Measurements from ENCODE around the gene KCNA10.
"Not testable (repeated sequence)": the region's sequence is repeated elsewhere in the genome, so short reads cannot be mapped to it uniquely, and the experiment has no call there.

The KCNA10 gene

DNA sequence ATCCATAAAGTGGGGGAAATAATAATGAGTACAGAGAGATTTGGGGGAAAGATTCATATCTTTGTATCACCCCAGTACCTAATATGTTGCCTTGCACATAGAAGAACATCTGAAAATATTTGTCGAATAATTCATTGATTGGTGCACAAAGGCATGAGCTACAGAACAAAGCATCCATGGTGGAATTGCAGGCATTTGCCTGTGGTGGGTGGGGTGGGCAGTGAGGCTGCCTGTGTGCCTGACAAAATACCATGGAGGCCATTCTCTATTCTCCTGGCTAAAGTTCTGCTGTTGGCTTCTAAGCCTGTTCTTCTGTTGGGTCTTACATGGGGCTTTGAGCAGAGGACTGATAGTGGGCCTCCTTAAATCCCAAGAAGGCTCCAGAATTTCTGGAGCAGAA is 10.0 kb upstream of the KCNA10 start:
- DNase-seq: no peak

DNA sequence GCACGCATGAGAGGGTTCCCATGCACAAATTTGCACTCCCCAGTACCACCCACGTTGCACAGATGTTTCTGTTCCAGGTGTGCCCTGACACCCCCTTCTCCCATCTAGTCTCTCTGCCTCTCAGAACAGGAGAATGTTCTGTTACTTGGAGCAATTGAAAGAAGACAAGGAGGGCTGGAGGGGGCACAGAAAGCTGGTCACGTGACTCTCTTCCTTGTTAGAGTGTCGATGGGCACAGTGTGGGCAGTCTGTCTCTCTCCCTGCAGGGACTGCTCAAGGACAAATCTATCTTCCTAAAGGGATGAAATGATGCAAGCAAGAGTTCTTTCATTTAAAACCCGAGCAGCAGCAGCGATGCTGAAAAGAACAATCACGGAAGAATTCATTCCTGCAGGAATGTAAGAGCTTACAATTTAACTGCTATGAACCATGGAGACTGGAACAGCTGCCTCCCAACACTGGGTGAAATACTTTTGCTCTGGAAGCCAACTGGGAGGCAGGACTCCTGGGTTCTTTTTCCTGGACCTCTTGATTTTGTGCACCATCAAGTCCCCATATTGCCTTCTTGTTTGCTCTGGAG is 7.3 kb upstream of the KCNA10 start:
- no peak for DNase-seq

DNA sequence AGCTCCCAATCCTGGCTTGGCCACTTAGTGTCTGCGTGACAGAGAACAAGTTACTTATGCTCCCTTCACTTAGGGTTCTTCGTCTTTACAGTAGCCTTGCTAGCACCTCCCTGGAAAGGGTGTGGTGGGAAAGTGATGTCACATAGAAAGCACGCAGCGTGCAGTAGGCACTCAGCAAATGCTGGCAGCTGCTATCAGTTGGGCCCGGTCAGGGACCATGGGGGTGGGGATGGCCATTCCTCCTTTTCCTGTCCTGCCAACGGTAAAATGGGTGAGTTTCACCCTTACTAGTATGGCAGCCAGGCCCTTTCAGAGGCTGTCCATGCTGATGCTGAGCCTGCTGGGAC is 6.2 kb upstream of the KCNA10 start:
- no peak for DNase-seq

DNA sequence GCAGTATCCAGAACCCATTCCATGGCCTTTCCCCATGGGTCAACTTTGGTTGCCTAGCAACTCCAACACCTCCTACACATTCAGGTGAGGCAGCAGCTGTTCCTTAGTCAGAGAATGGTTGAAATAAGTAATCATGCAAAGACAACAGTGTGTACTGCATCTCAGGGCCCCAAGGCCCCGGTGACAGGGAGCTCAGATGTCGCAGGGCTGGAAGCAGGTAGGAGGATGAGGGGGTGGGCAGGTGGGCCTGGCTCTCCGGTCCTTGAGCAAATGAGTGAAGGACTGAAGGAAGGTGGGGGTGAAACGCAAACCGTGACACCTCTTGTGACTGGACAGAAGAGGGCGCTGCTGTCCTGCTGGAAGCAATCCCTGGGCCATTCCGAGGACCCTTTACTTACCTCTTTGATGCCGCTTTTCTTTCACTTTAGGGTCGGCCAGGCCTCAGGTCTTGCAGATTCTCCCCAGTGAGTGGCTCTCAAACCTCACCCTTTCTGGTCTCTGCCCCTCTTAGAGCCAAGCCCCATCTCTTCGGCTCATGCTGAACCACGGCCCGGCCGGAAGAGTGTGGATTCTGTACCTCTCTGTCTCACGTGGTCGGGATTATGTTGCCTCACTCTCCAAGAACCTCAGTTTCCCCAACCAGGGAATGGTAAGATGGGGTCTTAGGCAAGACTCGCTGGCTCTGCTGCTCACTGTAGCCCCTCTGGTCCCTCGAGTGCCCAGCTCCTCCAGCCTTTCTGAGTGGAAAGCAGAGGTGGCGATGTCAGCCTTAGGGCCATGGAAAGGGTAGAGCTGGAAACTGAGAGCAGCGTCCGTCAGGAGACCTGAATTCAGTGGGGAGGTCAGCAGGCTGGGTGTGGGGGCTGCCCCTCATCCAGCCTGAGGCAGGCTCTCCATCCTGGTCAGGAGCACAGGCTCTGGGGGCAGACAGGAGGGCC is 5.6 kb upstream of the KCNA10 start:
- DNase-seq: peak; percentile 65

DNA sequence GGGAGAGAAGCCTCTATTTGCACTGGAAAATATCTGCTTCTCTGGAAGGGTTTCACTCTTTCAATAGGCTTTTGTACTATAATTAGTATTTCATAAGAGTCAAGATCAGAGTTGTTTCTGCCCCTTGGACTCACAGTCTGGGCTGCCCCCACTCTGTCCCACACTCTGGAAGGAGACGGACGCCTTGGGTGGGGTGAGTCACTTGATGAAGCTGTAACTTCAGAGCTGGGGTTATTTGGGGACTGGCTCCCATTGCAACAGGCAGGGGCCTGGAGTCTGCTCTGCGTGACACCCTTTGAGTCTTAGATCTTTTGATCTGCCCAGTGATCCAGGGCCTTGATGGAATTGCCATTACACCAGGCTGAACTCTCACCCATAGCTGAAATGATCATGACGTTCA is 4.0 kb upstream of the KCNA10 start:
- DNase-seq: no peak

DNA sequence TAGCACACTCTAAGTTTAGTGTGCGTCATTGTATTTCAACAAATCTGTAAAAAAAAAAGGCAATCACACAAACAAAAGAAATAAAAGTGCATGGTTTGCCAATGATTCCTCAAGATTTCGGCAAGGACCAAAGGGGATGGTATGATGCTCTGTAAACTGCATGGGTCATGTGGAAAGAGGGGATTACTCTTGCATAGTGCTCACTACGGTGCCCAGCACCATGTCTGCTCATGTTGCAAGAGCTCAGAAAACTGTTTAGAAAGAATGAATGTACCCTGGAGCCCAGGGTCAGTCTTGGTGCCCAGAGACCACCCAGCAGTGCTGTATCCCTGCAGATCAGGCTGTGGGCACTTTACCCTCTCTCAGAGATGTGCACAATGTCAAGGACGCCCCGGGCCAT is 3.6 kb upstream of the KCNA10 start:
- DNase-seq: no peak

DNA sequence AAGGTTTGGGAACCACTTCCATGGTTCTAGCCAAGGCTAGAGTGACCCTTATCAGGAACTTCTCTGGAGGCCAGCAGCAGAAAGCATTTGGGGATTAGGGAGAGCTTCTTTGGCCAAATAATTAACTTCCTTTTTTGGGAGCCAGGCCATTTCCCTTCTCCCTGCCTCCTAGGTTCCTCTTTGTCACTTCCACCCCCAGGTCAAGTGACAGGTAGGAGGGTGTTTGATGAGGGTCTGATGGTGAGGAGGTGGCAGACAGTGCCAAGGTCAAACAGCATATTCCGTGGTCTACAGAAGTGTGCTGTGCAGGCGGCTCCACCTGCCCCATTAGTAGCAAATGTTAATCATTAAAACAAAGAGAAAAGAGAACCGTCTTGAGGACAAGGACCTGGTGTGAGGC is 1.9 kb upstream of the KCNA10 start:
- no peak for DNase-seq

DNA sequence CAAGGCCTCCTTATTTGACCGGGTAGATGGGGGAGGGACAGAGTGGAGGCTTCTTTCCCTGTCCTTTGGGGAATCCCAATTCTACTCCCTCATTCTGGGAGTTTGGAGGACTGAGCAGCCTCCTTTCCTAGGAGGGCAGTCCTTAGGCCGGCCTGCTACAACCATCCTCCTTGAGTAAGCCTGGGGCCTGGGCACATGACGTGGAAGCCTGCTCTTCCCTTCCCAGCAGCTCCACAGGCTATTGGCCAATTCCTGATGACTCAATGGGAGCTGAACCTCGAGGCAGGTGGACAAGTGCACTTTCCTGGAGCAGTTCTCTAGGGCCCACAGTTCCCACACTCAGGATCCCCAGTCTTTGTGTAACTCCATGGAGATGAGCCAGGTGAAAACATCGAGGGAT is 3.1 kb downstream of the KCNA10 start:
- DNase-seq: no peak

DNA sequence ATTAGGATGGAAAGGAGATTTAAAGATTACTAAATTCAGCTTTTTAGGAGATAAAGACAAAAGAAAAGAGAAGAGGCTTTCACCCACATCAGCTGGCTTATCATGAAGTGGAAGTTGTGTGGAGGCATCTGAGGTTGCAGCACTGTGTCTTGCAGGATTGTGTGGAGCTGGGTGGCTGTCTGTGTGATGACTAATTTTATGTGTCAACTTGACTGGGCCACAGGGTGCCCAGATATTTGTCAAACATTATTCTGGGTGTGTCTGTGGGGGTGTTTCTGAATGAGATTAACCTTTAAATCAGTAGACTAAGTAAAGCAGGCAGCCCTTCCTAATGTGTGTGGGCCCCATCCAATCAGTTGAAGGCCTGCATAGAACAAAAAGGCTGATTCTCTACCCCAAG is 3.9 kb downstream of the KCNA10 start:
- no peak for DNase-seq

DNA sequence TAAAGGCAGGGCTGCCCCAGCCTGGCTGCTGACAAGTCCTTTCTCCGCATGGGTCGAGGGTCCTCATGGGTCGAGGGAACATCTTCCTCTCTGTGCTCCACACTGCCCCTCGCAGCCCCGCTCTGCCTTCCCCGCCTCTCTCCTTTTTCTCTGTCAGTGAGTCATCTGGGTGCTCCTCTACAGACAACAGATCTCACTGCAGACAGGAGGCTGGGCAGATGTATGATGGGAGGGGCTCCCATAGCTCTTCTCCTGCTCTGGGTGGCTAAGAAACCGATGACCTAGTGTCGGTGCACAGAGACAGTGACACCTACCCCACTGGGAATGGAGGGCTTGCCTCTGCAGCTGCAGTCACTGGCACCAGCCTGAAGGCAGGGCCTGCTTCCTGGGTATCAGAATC is 5.5 kb downstream of the KCNA10 start:
- no peak for DNase-seq

DNA sequence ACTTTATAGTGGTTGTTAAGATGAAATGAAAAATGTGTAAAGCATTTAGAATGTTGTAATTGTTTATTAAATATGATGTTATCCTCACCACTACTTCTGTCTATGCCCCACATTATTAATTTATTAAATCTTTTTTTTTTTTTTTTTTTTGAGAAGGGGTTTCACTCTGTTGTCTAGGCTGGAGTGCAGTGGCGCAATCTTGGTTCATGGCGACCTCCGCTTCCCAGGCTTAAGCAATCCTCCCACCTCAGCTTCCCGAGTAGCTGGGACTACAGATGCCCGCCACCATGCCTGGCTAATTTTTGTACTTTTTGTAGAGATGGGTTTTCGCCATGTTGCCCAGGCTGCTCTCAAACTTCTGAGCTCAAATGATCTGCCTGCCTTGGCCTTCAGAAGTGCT is 7.5 kb downstream of the KCNA10 start:
- DNase-seq: no peak

DNA sequence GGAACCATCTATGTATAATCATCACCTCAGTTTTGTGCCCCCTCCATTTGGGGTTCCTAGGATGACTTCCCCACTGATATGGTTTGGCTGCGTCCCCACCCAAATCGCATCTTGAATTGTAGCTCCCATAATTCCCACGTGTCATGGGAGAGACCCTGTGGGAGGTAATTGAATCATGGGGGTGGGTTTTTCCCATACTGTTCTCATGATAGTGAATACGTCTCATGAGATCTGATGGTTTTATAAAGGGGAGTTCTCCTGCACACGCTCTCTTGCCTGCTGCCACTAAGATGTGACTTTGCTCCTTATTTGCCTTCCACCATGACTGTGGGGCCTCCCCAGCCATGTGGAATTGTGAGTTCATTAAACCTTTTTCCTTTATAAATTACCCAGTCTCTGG is 8.1 kb downstream of the KCNA10 start:
- not testable (repeated sequence) for DNase-seq

DNA sequence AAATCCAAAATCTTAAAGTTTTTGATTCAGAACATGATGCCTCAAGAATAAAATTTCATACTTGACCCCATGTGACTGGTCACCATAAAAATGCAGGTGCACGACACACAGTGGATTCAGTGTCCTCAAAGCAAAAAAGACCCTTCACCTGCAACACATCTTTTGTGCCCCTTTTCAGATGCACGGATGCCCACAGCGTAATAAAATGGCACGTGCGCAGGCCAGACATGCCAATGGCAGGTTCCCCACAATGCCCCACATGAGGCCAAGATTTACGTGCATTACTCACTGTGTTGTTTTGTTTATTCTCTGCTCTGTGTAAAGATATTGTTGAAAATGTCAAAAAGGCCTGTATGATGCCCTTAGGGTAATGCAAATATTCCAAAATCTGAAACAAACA is 9.3 kb downstream of the KCNA10 start:
- DNase-seq: no peak

DNA sequence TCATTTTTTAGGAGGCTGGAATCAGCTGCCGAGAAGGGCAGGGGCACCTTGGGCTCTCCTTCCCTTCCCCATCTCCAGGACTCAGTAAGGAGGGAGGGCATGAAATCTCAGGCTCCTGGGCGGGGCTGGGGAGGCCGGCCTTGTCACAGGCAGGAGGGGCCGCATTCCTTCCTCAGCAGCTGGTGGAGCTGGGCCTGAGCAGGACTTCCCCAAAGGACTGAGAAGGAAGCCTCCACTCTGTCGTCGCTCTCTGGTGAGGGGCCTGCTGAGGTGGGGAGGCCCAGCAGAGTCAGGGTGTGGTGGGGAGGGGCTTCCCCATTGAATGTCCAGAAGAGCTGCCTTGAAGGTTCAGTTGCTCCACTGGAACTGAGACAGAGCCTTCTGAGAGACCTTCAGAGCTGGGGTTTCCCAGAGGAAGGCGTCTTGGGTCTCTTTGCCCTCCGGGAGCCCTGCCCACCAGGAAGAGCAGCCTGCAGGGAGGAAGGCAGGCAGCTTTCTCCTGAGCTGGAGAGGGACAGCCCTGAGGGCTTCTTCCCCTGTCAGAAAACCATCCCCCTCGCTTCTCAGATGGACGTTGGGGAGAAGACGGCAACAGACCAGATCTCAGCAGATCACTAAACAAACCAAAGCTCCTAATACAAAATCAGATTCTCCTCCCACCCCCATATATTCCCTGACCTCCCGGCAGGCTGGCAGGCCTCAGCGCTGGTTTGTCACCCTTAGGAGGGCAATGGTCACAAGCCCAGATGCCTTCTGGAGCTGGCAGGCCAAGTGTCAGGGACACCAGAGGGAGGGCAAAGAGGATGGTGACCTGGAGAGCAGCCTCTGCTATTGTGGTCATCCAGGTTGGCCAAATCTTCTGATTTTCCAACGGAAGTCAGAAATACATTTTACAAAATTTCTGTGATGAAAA is 10.7 kb downstream of the KCNA10 start:
- no peak for DNase-seq

DNA sequence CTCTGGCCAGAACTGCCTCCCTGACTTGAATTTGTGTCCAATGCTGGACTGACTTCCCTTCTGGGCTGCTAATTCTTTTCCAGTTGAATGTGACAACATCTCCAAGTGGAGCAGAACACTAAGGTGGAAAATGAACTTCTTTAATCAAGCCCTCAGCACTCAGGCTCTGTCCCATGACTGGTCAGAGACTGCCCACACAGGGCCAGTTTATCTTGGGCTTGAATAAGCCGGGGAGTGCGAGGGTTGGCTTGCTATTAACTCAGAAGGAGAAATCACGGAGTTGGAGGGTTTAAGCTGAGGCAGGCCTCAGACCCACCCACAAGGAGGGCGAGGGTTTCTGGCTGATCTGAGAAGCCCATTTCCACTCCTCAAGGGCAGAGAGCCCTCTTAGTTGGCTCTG is 12.4 kb downstream of the KCNA10 start:
- no peak for DNase-seq

DNA sequence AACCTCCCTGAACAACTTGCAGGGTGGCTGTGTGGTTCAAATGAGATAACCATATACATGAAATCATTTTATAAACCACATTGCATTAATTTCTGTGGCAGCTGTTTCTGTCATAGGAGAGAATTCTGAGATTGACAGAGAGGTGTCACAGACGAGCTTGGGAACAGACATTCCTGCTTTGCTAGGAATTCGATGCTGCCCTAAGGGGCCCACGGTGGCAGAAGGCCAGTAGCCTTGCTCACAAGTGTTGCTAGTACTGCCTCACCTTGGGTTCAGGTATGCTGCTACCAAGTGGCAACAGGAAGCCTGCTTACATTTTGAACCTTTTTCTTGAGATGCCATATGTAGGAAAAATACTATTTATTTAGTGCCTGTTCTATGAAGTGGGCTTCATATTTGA is 13.4 kb downstream of the KCNA10 start:
- no peak for DNase-seq

DNA sequence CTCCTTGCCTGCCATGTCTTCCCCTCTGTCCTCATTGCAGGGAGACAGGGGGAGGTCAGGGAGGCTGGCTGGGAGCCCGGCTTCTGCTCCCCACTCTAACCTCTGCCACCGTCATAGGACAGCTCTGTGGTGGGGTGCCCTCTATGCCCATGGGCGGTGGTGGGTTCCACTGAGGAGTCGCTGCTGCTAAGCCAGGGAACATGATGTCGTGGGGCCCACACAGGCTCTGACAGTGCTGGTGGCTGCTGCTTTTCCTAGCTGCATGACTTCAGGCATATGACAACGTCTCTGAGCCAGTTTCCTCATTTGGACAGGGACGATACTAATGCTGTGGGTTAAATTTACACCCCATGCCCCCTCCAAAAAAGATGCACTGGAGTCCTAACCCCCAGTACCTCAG is 14.7 kb downstream of the KCNA10 start:
- DNase-seq: no peak

DNA sequence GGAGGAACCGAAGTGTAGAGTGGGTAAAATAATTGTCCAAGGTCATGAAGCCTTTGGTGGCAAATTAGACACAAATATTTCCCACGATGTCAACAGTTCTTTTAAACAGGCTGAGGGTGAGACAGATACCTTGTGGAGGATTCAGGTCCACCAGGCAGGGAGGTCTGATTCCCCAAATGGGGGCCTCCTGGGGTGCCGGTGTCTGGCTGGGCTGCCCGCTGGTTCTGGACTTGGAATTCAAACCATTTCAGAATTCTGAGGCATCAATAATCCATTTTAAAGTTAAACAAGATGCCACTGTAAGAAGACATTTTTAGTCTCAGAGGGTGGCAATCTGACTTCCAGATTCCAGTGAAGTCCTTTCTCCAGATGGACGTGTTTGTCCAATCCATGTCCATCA is 15.5 kb downstream of the KCNA10 start:
- no peak for DNase-seq

DNA sequence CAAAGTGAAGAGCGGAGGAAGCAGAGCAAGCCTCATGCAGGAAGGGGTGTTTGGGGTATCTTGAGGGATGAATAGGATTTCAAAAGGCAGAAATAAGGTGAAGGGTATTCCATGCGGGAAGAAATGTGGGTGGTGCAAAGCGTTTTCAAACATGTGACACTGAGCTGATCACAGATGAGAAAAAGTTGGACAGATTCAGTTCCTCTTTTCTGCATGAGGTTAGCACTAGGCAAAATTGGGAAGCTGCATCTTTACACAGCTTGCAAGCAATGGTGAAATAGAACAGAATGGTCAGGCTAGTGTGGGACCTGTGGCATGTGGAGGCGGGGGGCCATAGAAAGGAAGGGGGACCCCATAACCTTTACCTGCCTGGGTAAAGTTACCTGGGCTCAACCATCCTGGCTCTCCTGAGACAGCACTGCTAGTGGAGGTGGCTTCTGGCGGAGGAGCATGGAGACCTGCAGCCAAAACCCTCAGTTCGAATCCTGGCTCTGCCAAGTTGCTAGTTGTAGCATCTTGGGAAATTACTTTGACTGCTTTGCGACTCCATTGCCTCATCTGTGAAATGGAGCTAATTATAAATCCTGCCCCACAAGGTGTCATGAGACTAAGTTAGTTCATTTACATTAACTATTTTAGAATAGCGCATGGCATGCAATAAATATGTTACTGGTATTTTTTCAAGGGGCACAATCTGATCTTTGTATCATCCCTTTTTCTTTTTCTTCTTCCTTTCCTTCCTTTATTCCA is 16.4 kb downstream of the KCNA10 start:
- DNase-seq: no peak

DNA sequence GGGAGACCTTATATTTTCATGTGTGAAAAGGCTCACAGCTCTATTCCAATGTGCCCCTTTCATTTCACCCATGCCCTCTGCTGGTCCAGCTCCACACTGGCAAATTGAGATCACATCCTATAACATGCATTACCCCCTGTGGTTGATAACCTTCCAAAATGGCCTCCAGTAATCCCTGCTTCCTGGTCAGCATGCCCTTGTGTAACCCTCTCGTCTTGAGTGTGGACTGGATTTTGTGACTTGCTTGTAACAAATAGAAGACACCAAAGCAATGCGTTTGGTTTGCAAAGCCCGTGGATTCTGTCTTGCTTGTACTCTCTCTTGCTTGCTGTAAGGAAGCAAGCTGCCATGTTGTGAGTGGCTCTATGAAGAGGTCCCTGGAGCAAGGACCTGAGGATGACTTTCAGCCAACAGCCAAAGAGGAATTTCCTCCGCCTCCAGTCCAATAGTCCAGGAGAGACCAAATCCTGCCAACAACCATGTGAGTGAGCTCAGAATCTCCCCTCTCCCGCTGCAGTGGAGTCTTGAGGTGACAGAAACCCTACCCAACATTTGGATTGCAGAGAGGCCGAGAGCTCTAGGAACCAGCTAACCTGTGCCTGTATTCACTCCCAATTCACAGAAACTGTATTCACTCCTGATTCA is 17.4 kb downstream of the KCNA10 start:
- no peak for DNase-seq

DNA sequence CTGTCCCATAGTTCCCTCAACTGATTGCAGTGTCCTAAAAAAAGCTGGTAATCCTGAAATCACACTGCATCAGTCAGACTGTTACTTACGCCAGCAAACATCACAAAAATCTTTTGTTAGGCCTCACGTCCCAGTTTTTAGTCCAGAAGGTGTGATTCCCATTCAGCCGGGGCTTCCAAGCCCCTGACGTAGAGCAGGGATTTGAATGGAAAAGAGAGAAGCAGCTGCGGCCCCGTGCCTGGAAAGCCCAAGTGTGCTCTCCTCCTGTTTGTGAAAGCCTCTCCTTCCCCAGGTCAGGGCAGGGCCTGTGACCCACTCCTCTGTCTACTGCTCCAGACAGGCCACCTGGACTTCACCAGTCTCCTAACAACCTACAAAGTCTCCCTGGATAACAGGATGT is 20.7 kb downstream of the KCNA10 start:
- no peak for DNase-seq

DNA sequence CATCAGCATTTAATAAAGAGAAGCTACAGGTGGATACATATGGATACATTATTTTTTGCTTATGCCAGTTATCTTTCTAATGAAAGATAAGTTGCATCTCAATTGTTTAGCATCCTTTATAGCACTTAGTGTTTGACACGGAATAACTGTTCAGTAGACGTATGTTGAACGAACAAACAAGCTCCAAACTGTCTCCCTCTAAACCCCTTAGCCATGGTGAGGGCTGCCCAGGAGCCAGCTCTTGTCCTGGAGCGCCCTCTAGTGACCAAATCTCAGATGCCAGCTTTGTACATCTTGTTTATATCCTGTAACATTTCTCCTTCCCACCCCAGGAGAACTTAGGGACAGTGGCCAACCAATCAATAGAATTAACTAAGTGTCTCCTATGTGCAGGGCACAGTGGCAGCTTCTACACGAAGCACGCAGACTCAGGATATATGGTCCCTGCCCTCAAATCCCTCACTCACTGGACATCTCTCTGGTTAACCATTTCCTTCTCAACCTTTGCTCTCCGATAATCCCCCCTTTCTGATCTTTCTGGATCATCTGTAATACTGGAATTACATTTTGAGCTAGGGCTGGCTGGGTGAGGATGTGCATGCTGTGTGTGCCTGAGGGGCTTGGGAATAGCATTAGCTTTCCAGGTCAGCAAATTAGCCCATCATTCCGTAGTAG is 22.9 kb downstream of the KCNA10 start:
- peak; percentile 87 for DNase-seq

All from activated CD4-positive, alpha-beta T cell treated with anti-CD3 and anti-CD28 coated beads for 48 hours (primary cell).